Smooth muscle cell (in vitro differentiated cells): ENCODE measurements around the gene POLN. TPM values are rescaled to one million over a fixed set of nuclear protein-coding genes. Genes with fewer than 3 reads are reported as not detected.

Experiments
- DNase-seq: peaks from one replicate; lab custom pipeline; 2025; ENCODE audit not compliant: unreplicated experiment; lab: John Stamatoyannopoulos, UW
- H2AFZ ChIP-seq: fragments of 200-600 bp; sonication (generic); 2 replicates; pipeline ENCODE4 v1.6.0; 2016; ENCODE audit warnings: antibody characterized with exemption, low read depth, mild to moderate bottlenecking
- H3F3A ChIP-seq: fragments of 200-600 bp; sonication (generic); 2 replicates; pipeline ENCODE4 v1.6.0; 2017; ENCODE audit warnings: antibody characterized with exemption, low read depth
- H3K27ac ChIP-seq: fragments of 200-600 bp; sonication (generic); 2 replicates; pipeline ENCODE4 v1.5.1; 2016; ENCODE audit warnings: low read depth, mild to moderate bottlenecking
- H3K27me3 ChIP-seq: fragments of 200-600 bp; sonication (generic); 2 replicates; pipeline ENCODE4 v1.6.1; 2016; ENCODE audit warnings: low read depth, mild to moderate bottlenecking
- H3K36me3 ChIP-seq: fragments of 200-600 bp; sonication (generic); 2 replicates; pipeline ENCODE4 v1.5.1; 2016; ENCODE audit warnings: low read depth
- H3K4me1 ChIP-seq: fragments of 200-600 bp; sonication (generic); 2 replicates; pipeline ENCODE4 v1.5.1; 2016; ENCODE audit warnings: low read depth
- H3K4me2 ChIP-seq: fragments of 200-600 bp; sonication (generic); 2 replicates; pipeline ENCODE4 v1.6.0; 2016; ENCODE audit warnings: mild to moderate bottlenecking
- H3K4me3 ChIP-seq: fragments of 200-600 bp; sonication (generic); 2 replicates; pipeline ENCODE4 v1.5.1; 2016; ENCODE audit warnings: mild to moderate bottlenecking
- H3K79me2 ChIP-seq: fragments of 200-600 bp; sonication (generic); 2 replicates; pipeline ENCODE4 v1.6.0; 2016; ENCODE audit warnings: low read depth, mild to moderate bottlenecking
- H3K9ac ChIP-seq: fragments of 200-600 bp; sonication (generic); 2 replicates; pipeline ENCODE4 v1.6.0; 2016; ENCODE audit warnings: low read depth
- H3K9me3 ChIP-seq: fragments of 200-600 bp; sonication (generic); replicated peaks from 2 replicates; pipeline ENCODE4 v1.5.1; 2016; ENCODE audit warnings: low read depth
- H4K20me1 ChIP-seq: fragments of 200-600 bp; sonication (generic); 2 replicates; pipeline ENCODE4 v1.6.0; 2016; ENCODE audit warnings: low read depth
- CTCF ChIP-seq: fragments of 200-600 bp; sonication (generic); IDR thresholded peaks from 2 replicates; pipeline ENCODE4 v1.5.1; 2017; ENCODE audit warnings: borderline replicate concordance, mild to moderate bottlenecking, antibody characterized with exemption; ENCODE audit not compliant: insufficient read depth, poor library complexity, severe bottlenecking
- WGBS: methylation state at CpG from one replicate; pipeline ENCODE4 v1.1.7; 2016; ENCODE audit warnings: low lambda C conversion rate; 5-methylcytosine and 5-hydroxymethylcytosine counted together
- polyA plus RNA-seq: library from polyadenylated mRNA; unstranded; fragments of >200 nt; fragmentation: Nextera tagmentation; extraction: Ambion mirVana; gene quantifications from 2 replicates; pipeline ENCODE4 v1.2.1, GENCODE V29; 2016
- total RNA-seq: library from RNA; depleted of rRNA; stranded (reverse); fragments of >200 nt; gene quantifications from 2 replicates; pipeline ENCODE4 v1.2.3, GENCODE V29; 2014

POLN gene
- total and polyA plus RNA-seq, 2 experiments from 2014 or later, result 0.35 to 3.0 TPM

- Histone ChIP-seq H3K36me3 (no peaks in the 10 kb centered on the region), H3K27me3 (no peaks in the 10 kb centered on the region), H3F3A (peaks cover 11% of the 10 kb centered on the region), H3K9ac (no peak overlapping the region), H3K4me1 (no peaks in the 10 kb centered on the region), H3K4me3 (no peak overlapping the region), H3K27ac (no peak overlapping the region), H3K4me2 (no peak overlapping the region), H4K20me1 (peaks cover 61% of the 10 kb centered on the region), H2AFZ (no peak overlapping the region), H3K79me2 (no peaks in the 10 kb centered on the region), H3K9me3 (no peaks in the 10 kb centered on the region)
- WGBS, result 93% methylated on average over 10 of the region's 10 CpGs
- TF ChIP-seq CTCF, result no peak
- DNase-seq, result no peak
Measured at GRCh38 chr4:2248821-2249261, 6.9 kb upstream of the POLN start.

GRCh38 chr4:2248044-2248780 is 6.3 kb upstream of the POLN start:
- no peak overlapping the region for H3K27ac ChIP-seq
- no peaks in the 10 kb centered on the region for H3K4me1 ChIP-seq
- H2AFZ ChIP-seq, result no peak overlapping the region
- H3K79me2 ChIP-seq, result no peaks in the 10 kb centered on the region
- WGBS, result 98% methylated on average over 15 of the region's 21 CpGs
- no peak overlapping the region for H3K9ac ChIP-seq
- peaks cover 55% of the 10 kb centered on the region for H4K20me1 ChIP-seq
- H3K4me2 ChIP-seq, result no peak overlapping the region
- H3K9me3 ChIP-seq, result no peaks in the 10 kb centered on the region
- H3K4me3 ChIP-seq, result no peak overlapping the region
- DNase-seq, result no peak
- H3K27me3 ChIP-seq, result no peaks in the 10 kb centered on the region
- no peak for TF ChIP-seq CTCF
- H3F3A ChIP-seq, result peaks cover 11% of the 10 kb centered on the region
- no peaks in the 10 kb centered on the region for H3K36me3 ChIP-seq

GRCh38 chr4:2247128-2248043 is 5.5 kb upstream of the POLN start:
- H3K27ac ChIP-seq, result no peak overlapping the region
- no peaks in the 10 kb centered on the region for H3K9me3 ChIP-seq
- H3K4me2 ChIP-seq, result no peak overlapping the region
- peaks cover 11% of the 10 kb centered on the region for H3F3A ChIP-seq
- no peak overlapping the region for H3K4me3 ChIP-seq
- H3K79me2 ChIP-seq, result no peaks in the 10 kb centered on the region
- no peaks in the 10 kb centered on the region for H3K36me3 ChIP-seq
- H3K9ac ChIP-seq, result no peak overlapping the region
- no peak for TF ChIP-seq CTCF
- no peaks in the 10 kb centered on the region for H3K27me3 ChIP-seq
- H2AFZ ChIP-seq, result no peak overlapping the region
- peaks cover 47% of the 10 kb centered on the region for H4K20me1 ChIP-seq
- 96% methylated on average over 42 of the region's 42 CpGs for WGBS
- DNase-seq, result no peak
- H3K4me1 ChIP-seq, result no peaks in the 10 kb centered on the region
